HG02840 (cell line): ENCODE data around the gene DEGS2.
"Not testable (repeated sequence)": the region's sequence is repeated elsewhere in the genome, so short reads cannot be mapped to it uniquely, and the experiment has no call there.

Experiments used
- ATAC-seq: cut with Tn5 transposase; IDR thresholded peaks from one replicate; pipeline ENCODE4 v1.9.1; 2021; ENCODE audit warnings: mild to moderate bottlenecking, moderate library complexity, moderate number of reproducible peaks; ENCODE audit not compliant: unreplicated experiment, low FRiP score

The DEGS2 gene

GRCh38 chr14:100181876-100182551 is 22.6 kb upstream of the DEGS2 start:
- not testable (repeated sequence) for ATAC-seq

GRCh38 chr14:100180671-100181070 is 21.2 kb upstream of the DEGS2 start:
- not testable (repeated sequence) for ATAC-seq

- no peak for ATAC-seq
These were observed 19.2 kb upstream of the DEGS2 start for GRCh38 chr14:100178691-100179090.

GRCh38 chr14:100176811-100177327 is 17.4 kb upstream of the DEGS2 start:
- no peak for ATAC-seq

- ATAC-seq, result no peak
These were observed 13.9 kb upstream of the DEGS2 start for GRCh38 chr14:100173353-100173752.

- no peak for ATAC-seq
These were observed 13.4 kb upstream of the DEGS2 start for GRCh38 chr14:100172811-100173210.

GRCh38 chr14:100170880-100171279 is 11.4 kb upstream of the DEGS2 start:
- ATAC-seq, result no peak

- ATAC-seq, result no peak
These were observed 9.1 kb upstream of the DEGS2 start for GRCh38 chr14:100168506-100168905.

GRCh38 chr14:100165831-100166440 is 6.5 kb upstream of the DEGS2 start:
- no peak for ATAC-seq

- ATAC-seq, result no peak
These were observed 5.9 kb upstream of the DEGS2 start for GRCh38 chr14:100165376-100165775.

- ATAC-seq, result no peak
These were observed 1.1 kb upstream of the DEGS2 start for GRCh38 chr14:100160534-100160916.

- no peak for ATAC-seq
These were observed 554 bp upstream of the DEGS2 start for GRCh38 chr14:100159865-100160533.

- ATAC-seq, result no peak
These were observed 815 bp downstream of the DEGS2 start for GRCh38 chr14:100158566-100159093.

- ATAC-seq, result not testable (repeated sequence)
These were observed 1.8 kb downstream of the DEGS2 start for GRCh38 chr14:100157548-100158232.

GRCh38 chr14:100156776-100157175 is 2.7 kb downstream of the DEGS2 start:
- ATAC-seq, result no peak

- ATAC-seq, result no peak
These were observed 3.5 kb downstream of the DEGS2 start for GRCh38 chr14:100155756-100156616.

GRCh38 chr14:100155049-100155621 is 4.3 kb downstream of the DEGS2 start:
- ATAC-seq, result no peak

- no peak for ATAC-seq
These were observed 5.9 kb downstream of the DEGS2 start for GRCh38 chr14:100153560-100153959.

GRCh38 chr14:100152091-100152490 is 7.4 kb downstream of the DEGS2 start:
- no peak for ATAC-seq
